Measurements from ENCODE around the gene PLCB1.
"Not testable (repeated sequence)": the region's sequence is repeated elsewhere in the genome, so short reads cannot be mapped to it uniquely, and the experiment has no call there.

The PLCB1 gene

DNA sequence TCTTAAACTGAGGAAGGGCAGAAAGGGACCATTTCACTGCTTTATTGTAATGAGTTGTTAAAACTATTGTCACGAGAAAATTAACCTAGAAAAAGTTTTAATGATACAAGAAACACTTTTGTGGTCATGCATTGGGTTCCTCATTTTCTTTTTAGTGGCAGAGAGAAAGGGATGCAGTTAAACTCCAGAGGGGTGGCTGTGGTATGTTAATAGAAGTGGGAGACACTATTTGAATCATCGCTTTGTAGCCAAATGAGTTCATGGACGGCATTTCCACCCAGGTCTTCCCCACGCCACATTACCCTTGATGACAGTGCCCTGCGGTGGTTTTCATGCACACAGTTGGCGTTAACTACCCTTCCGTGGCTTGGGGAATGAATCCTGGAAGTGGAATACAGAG, 235.6 kb downstream of the PLCB1 start:
- no peak for DNase-seq (ENCODE audit: low read depth in 2 of 2)

DNA sequence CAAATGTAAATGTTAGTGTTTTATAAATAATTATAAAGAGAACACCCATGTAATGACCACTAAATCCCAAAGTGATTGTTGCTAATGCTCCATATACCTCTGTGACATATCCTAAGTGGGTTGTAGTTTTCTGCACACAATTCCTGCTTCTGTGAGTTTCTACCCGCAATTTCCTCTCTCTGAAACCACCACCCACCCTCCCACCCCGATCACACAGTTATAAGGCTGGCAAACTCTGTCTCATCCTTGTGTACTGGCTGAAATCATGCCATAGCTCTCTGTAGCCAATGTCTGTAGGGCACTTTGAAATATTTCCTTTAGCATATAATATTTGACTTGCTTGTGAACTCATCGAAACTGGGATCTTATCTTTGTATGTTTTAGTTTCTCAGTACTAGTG, 236.6 kb downstream of the PLCB1 start:
- no peak for DNase-seq (ENCODE audit: low read depth in 2 of 2)

DNA sequence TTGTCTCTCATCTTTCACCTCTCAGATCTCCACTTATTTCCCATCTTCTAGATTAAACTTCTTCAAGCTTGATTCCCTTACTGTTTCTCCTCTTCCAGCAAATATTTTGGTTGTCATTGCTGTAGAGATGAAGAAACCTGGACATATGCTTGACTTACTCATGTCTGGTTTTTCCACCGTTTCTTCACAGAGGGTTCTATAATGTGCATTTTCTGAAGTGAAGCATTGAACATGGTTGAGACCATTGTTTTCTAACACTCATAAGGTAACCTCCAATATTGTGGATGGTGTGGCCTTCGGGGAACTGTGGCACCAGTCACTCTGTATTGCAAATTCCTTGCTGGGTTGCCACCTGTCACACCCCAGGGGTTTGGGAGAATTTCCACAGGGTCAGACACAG, 237.2 kb downstream of the PLCB1 start:
- no peak for DNase-seq (ENCODE audit: low read depth in 2 of 2)

DNA sequence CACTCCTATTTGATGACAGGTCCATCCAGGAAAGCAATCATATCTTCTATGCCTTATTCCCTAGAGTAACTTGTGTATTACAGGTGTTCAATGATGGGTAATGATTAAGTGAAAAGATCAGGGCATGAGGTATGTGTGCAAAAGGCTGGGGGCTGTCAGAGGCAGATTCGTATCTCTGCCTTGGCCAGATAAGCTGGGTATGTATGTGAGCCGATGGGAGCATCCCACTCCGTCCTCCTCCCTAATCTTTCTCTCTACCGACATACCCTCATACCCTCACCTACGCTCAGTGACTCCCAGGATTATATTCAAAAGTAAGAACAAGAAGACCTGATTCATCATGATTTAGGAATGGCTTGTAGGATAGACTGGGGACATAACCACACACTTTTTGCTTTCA, 238.7 kb downstream of the PLCB1 start:
- no peak for DNase-seq (ENCODE audit: low read depth in 2 of 2)

DNA sequence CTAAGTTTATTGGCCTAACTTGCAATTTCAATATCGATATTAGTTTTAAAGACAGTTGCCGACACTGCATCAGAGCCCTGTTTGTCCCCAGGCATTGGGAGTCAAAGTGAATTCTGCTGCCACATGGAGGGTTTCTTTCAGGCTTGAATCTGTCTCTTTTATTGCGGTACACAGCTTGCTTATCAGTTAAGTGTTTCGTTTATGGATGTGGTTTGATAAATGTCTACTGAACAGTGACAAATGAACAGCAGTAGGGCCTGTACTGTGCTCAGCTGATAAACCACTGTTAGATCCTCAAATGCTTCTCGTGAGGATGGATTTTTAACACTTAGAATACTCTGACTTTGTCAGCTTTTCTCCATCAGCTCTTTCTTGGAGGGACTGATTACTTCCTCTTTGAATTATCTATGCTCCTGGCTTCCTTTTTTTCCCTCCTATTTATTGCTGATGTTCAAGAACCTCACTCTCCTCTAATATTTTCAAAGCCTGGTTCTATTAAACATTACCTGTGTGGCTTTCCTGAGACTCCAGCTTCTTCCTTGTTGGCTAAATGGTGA, 240.8 kb downstream of the PLCB1 start:
- DNase-seq (ENCODE audit: low read depth in 2 of 2), result no peak

DNA sequence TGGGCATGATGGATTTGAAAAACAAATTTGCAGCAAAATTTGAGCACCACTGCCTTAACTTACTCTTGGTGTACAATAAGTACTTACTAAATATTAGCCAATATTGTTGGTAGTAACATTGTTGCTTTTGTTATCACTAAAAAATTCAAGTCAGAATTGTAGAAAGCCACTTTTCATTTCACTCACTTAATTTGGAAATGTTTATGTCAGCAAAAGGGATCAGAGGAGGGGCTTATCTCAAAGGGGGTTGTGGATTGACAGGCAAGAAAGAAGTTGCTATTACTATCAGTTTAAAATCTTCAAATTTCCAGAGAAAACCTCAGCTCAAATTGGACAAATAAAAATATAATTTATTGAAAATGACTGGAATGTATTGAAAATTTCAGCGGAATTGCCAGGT, 241.5 kb downstream of the PLCB1 start:
- DNase-seq (ENCODE audit: low read depth in 2 of 2), result no peak

DNA sequence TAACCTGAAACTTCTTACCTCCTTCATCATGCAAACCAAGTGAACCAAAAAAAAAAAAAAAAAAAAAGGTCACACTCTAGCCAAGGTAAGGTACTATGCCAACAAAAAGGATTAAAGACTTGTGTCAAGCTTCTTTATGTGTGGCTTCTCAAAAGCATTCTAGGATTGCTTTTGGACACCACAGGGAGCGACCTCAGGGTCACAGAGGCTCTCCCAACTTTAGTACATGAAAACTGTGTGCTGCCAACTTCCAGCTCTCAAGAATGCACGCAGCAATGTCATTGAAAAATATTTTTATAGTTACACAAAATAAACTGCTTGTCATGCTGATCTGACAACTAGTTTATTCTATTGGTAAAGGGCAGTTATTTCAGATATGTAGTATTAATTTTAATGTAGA, 243.8 kb downstream of the PLCB1 start:
- DNase-seq (ENCODE audit: low read depth in 2 of 2), result no peak

DNA sequence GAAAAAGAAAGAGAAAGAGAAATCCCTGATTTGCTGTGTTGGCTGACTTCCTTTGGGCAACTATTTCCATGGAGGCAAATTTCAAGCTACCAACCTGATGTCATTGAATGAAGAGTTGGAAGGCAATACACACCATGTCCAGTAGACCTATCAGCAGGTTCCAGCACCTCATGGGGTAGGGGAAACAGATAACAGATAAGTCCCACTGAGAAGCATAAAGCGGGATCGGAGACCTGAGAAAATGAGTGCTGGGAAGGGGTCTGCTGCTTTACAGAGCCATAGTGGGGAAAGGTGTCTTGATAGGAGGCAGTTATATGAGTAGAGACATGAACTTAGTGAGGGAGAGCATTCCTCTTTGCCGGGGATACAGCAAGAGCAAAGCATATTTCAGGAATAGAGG, 244.9 kb downstream of the PLCB1 start:
- no peak for DNase-seq (ENCODE audit: low read depth in 2 of 2)

DNA sequence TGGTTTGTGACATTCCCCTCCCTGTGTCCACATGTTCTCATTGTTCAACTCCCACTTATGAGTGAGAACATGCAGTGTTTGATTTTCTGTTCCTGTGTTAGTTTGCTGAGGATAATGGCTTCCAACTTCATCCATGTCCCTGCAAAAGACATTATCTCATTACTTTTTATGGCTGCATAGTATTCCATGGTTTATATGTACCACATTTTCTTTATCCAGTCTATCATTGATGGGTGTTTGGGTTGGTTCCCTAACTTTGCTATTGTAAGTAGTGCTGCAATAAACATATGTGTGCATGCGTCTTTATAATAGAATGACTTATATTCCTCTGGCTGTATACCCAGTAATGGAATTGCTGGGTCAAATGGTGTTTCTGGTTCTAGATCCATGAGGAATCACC, 247.1 kb downstream of the PLCB1 start:
- not testable (repeated sequence) for DNase-seq (ENCODE audit: low read depth in 2 of 2)

DNA sequence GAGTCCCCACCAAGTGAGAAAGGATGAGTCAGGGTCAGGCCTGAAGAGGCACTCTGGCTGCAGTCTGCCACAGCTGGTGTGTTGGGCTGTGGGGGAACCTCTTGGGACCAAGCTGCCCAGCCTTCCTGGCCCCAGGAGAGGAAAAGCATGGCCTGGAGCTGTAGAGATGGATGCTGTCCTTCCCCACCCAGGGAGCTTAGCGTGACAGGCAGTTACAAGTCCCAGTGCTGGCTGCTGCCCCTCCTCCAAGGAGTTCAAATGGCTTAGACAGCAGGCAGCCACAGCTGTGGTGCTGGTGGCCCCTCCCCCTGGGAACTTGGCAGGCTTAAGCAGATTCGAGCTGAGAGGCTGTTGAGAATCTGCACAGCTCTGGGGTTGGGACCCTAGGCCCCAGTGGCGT, 253.2 kb downstream of the PLCB1 start:
- no peak for DNase-seq (ENCODE audit: low read depth in 2 of 2)

DNA sequence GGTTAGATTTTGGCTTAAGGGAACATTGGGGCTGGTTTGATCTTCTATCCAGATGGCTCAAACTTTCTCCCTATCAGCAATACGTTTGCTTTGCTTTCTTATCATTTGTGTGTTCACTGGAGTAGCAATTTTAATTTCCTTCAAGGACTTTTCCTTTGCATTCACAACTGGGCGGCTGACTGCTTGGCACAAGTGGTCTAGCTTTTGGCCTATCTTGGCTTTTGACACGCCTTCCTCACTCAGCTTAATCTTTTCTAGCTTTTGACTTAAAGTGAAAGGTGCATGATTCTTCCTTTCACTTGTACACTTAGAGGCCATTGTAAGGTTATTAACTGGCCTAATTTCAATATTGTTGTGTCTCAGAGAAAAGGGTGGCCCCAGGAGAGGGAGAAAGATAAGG, 254.9 kb downstream of the PLCB1 start:
- DNase-seq (ENCODE audit: low read depth in 2 of 2), result no peak

DNA sequence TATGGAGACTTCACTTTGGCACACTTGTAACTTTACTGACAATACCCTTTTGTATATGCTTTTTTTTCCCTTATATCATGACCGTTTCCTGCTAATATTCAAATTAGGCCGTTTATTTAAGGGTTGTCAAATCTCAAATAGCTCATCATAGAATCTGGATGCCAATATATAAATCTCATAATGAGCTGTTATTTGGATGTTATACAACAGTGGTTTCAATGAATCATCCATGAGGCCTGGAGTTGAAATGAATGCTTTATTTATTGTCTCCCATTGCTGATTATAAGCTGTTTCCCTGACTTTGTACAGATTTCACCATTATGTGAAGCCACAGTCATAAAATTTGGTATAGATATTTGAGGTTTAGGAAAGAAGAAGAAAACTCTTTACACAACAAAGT, 256.1 kb downstream of the PLCB1 start:
- DNase-seq (ENCODE audit: low read depth in 2 of 2), result no peak

DNA sequence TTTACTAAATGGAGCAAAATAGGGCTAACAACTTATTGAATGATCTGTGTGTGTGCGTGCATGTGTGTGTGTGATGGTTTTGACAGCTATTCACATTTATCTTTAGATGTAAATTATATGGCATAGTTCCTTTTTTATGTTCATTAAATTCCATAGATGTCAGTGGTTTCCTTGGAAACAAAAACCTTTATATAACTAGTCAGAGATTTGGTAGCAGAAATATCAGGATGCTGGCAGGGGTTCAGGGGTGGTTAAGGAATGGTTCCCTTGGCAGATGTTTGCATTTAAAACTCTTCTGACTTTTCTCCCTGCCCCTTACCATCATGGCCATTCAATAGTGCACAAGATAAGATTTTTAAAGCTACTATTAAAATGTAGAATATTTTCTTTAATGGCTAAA, 256.6 kb downstream of the PLCB1 start:
- DNase-seq (ENCODE audit: low read depth in 2 of 2), result no peak

DNA sequence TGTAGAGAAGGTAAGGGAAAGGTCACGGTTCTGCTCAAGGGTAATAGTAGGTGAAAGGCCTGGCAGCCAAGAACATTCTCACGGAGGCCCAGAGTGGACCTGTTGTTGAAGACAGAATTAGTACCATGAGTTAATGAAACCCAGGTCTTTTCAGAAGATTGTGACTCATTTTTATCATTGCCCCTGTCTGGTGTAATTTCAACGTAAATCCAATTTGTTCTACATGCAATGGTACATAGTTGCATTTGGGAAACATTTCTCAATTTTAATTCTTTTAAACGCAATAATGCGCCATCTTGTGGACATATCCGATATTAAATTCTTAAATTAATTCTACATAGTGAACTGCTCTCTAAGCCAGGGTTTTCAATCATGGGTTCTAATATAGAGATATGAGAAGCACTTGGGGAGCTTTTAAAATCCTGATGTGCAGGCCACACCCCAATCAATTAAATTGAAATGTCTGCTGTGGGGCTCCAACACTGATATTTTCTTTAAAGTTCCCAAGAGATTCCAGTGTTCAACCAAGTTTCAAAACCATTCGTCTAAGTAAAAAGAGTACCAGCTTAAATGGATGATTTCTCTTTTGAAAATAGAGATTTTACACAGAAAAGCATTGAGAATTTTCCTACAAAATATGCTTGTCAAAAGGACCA, 257.4 kb downstream of the PLCB1 start:
- DNase-seq (ENCODE audit: low read depth in 2 of 2), result no peak

DNA sequence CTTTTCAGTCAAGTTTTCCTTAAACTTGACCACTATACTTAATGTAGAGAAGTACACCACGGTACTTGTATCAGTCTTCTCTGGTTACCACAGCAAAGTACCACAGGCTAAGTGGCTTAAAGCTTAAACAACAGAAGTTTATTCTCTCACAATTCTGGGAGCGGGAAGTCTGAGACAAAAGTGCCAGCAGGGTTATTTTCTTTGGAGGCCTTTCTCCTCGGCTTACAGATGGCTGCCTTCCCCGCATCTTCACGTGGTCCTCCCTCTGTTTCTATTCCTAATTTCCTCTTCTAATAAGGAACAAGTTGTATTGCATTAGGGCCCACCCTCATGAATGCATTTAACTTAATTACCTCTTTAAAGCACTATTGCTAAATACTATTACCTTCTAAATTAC, 258.0 kb downstream of the PLCB1 start:
- DNase-seq (ENCODE audit: low read depth in 2 of 2), result no peak

DNA sequence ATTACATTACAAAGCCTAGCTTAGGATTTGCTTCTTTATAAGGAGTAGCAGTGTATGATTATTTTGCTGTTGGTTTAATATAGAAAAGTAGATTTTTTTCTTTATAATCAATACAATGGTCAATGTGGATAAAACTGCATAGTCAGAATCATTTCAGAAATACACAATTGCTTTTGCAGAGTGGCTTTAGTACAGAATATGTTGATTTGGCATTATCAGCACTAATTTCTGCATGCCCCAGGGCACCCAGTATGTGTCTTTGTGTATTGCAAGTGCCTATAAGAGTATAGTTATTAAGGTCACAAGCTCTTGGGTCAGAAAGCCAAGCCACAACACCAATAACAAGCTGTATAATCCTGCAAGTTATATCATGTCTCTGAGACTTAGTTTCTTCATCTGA, 258.4 kb downstream of the PLCB1 start:
- no peak for DNase-seq (ENCODE audit: low read depth in 2 of 2)

DNA sequence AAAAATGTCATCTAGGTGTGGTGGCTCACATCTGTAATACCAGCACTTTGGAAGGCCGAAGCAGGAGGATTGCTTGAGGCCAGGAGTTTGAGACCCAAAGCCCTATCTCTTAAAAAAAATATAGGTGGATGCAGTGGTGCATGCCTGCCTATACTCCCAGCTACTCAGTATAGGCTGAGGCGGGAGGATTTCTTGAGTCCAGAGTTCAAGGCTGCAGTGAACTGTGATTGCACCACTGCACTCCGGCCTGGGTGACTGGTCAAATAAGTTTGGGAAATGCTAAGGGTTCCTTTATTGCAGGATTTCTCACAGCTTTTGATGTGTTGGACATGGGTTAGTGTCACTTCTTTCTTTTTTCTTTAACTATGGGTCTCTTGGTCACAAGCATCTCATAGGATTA, 261.3 kb downstream of the PLCB1 start:
- DNase-seq (ENCODE audit: low read depth in 2 of 2), result no peak

DNA sequence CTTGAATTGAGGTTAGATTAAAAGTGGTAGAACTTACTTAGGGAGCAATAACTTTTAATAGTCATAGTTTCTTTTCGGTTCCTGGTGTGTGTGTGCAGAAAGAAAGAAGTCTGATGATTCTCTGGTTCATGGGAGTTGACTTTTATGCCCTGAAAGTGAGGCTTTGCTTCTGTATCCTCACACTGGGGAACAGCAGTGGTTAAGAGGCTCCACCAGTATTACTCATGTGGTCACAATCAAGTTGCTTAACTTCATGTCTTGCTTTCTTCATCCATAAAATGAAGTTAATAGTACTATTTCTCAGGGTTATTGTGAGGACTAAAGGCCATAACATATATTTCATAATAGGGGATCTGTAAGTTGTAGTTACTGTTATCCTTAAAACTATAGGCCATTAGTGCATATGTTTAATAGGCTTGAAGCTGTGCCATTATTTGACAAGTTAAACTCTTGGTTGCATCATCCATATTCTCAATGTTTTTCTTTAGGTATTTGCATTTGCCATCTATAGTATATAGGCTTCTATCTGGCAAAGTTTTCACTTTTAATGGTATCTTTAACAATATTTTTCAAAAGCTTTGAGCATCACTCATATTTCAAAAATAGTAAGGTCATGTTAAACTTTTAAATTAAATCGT, 262.4 kb downstream of the PLCB1 start:
- no peak for DNase-seq (ENCODE audit: low read depth in 2 of 2)

DNA sequence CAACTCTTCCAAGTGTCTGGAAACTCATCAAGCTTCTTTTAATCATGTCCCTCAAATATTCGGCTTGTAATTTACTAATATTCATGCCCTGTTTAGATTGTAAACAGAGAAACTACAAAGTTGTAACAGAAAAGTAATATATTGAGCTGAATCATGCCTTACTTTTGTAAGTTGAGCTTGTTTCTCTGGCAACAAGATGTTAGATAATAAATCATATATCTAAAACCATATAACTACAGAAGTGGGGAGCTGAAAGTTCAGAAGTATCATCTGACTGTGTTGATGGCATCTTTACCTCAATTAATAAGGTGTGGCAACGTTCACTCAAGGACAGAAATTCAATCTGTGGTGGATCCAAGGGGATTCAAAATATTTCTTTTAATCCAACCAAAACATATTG, 263.9 kb downstream of the PLCB1 start:
- DNase-seq (ENCODE audit: low read depth in 2 of 2), result no peak

DNA sequence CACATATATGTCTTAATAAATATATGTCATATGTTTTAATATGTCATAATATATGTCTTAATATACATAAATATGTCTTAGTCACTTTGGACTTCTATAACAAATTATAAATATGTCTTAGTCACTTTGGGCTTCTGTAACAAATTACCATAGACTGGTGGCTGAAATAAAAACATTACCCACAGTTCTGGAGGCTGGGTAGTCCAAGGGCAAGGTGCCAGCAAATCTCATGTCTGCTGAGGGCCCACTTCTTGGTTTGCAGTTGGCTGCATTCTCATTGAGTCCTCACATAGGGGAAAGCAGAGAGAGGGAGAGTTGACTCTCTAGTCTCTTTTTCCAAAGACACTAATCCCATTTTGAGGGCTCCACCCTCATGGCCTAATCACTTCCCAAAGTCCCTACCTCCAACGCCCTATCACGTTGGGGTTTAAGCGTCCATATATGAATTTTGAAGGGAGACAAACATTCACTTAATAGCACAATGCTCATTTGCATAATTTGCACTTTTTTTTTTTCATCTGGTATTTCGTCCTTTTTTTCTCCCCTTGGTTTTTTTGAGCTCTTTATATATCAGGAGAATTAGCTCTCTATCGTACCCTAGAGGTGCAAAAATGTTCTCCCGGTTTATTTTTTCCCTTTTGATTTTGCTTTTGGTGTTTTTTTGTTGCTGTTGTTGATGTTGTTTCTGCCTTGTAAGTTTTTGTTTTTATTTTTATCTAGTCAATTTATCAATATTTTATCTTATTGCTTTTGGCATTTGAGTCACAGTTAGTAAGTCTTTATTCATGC, 266.4 kb downstream of the PLCB1 start:
- DNase-seq (ENCODE audit: low read depth in 2 of 2), result no peak

DNA sequence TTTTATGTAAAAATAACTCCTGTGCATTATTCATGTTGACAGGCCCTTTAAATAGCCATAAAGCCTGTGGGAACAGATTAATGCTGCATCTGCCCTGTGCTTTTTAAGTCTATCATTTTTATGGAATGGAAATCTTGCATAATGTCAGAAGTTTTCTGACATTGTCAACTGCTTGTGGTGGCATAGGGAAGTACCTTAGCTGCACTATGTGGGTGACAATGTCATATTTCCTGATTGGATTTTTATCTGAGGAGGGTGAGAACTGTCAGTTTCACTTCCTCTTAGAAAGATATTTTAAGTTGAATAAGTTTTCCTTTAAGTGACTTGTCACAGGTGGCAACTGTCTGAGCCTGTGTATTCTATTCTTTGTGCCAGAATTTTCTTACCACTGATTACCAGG, 267.9 kb downstream of the PLCB1 start:
- no peak for DNase-seq (ENCODE audit: low read depth in 2 of 2)

DNA sequence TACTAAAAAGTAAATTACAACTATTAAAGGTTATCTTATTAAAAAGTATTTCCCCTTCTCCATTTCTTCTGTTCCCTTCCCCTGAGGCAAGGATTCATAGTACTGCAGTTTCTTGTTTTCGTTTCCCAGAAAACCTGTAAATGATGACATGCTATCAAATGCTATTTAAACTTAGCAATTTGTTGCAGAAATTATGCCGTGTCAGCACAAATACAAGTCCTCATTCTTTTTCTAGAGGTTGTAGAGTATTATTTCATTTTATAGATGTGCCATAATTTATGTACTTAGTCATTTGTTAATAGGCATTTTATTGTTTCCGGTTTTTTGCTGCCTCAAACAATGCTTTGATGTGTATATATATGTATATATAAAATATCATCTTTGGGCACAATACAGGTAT, 268.4 kb downstream of the PLCB1 start:
- DNase-seq (ENCODE audit: low read depth in 2 of 2), result no peak

DNA sequence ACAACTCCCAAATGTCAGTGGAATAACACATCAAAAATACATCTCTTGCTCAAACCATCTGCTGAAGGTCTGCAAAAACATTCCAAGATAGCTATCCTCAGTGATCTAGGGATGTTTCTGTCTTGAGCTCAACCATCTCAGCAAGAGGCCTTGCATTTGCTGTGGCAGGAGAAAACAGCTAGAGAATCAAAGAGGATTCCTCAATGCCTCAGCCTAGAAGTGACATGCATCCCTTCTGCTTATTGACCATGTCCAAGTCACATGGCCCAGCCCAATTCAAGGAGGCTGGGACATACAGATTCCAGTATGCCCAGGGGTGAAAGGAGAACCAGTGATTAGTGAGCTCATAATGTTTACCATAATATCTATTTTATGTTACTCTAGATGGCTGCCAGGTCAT, 269.5 kb downstream of the PLCB1 start:
- DNase-seq (ENCODE audit: low read depth in 2 of 2), result no peak

Data from stimulated activated CD4-positive, alpha-beta T cell treated with anti-CD3 and anti-CD28 coated beads, Interleukin-15, amount 100 ng/mL, for 48 hours (primary cell).